ENCODE results near the gene SERPING1. TPM values are rescaled to one million over a fixed set of nuclear protein-coding genes. Genes with fewer than 3 reads are reported as not detected.

Gene SERPING1
- total RNA-seq, 6 experiments from 2014 or later, result 0.11 to 0.51 (median 0.25) TPM; not detected in 1

GRCh38 chr11:57584341-57584740 is 13.1 kb upstream of the SERPING1 start:
- H3K27me3 Mint-ChIP-seq (ENCODE audit: insufficient read depth), result peaks cover 34% of the 10 kb centered on the region
- no peak for DNase-seq
- no peaks in the 10 kb centered on the region for H3K36me3 Mint-ChIP-seq (ENCODE audit: low read depth)
- no peaks in the 10 kb centered on the region for H3K9me3 Mint-ChIP-seq
- no peak overlapping the region for H3K27ac Mint-ChIP-seq
- H3K4me1 Mint-ChIP-seq (ENCODE audit: low read depth), result no peaks in the 10 kb centered on the region
- no peak for TF ChIP-seq CTCF (IDR thresholded peaks at IDR 0.05)
- no peak overlapping the region for H3K4me3 Mint-ChIP-seq

GRCh38 chr11:57585301-57585700 is 12.2 kb upstream of the SERPING1 start:
- TF ChIP-seq CTCF (IDR thresholded peaks at IDR 0.05), result no peak
- no peaks in the 10 kb centered on the region for H3K36me3 Mint-ChIP-seq (ENCODE audit: low read depth)
- peaks cover 41% of the 10 kb centered on the region for H3K27me3 Mint-ChIP-seq (ENCODE audit: insufficient read depth)
- H3K9me3 Mint-ChIP-seq, result no peaks in the 10 kb centered on the region
- no peak overlapping the region for H3K27ac Mint-ChIP-seq
- DNase-seq, result no peak
- H3K4me1 Mint-ChIP-seq (ENCODE audit: low read depth), result no peaks in the 10 kb centered on the region
- H3K4me3 Mint-ChIP-seq, result no peak overlapping the region

GRCh38 chr11:57586711-57587245 is 10.7 kb upstream of the SERPING1 start:
- Mint-ChIP-seq H3K36me3 (ENCODE audit: low read depth) (no peaks in the 10 kb centered on the region), H3K4me3 (no peak overlapping the region), H3K9me3 (no peaks in the 10 kb centered on the region), H3K27ac (no peak overlapping the region), H3K4me1 (ENCODE audit: low read depth) (no peaks in the 10 kb centered on the region), H3K27me3 (ENCODE audit: insufficient read depth) (peaks cover 40% of the 10 kb centered on the region)
- no peak for TF ChIP-seq CTCF (IDR thresholded peaks at IDR 0.05)
- DNase-seq, result no peak

- no peak for TF ChIP-seq CTCF (IDR thresholded peaks at IDR 0.05)
- Mint-ChIP-seq H3K27me3 (ENCODE audit: insufficient read depth) (peaks cover 47% of the 10 kb centered on the region), H3K36me3 (ENCODE audit: low read depth) (no peaks in the 10 kb centered on the region), H3K27ac (no peak overlapping the region), H3K4me3 (no peak overlapping the region), H3K9me3 (no peaks in the 10 kb centered on the region), H3K4me1 (ENCODE audit: low read depth) (no peaks in the 10 kb centered on the region)
- no peak for DNase-seq
Observed at GRCh38 chr11:57588046-57588710, 9.3 kb upstream of the SERPING1 start.

- Mint-ChIP-seq H3K36me3 (ENCODE audit: low read depth) (no peaks in the 10 kb centered on the region), H3K27ac (no peak overlapping the region), H3K27me3 (ENCODE audit: insufficient read depth) (peaks cover 49% of the 10 kb centered on the region), H3K4me3 (no peak overlapping the region), H3K9me3 (no peaks in the 10 kb centered on the region), H3K4me1 (ENCODE audit: low read depth) (peaks cover 12% of the 10 kb centered on the region)
- TF ChIP-seq CTCF (IDR thresholded peaks at IDR 0.05), result no peak
- no peak for DNase-seq
Observed at GRCh38 chr11:57596266-57596885, 1.1 kb upstream of the SERPING1 start.
